GM13977 (cell line): Measurements from ENCODE around the gene CLSTN2.
A peak's percentile ranks its signal among the peaks of the same experiment; 100 is the strongest.

Experiments
- DNase-seq: peaks from one replicate; pipeline ENCODE4 v3.0.0; 2012; ENCODE audit warnings: low spot score
- CTCF ChIP-seq: IDR thresholded peaks from 2 replicates; pipeline ENCODE4 v1.5.1; 2012; ENCODE audit warnings: mild to moderate bottlenecking, control low read depth; ENCODE audit not compliant: insufficient read depth; ENCODE audit errors: extremely low read depth, missing control alignments
- in situ Hi-C: fragments of 300-500 bp; cut with MboI; formaldehyde crosslinking; loops from one replicate; pipeline ENCODE4 v1.12.0; 2022; ENCODE audit warnings: low sequenced_read_pairs, low pct_unique_long_range_greater_than_20kb, mixed read lengths, inconsistent platforms; ENCODE audit not compliant: unreplicated experiment

The CLSTN2 gene

GRCh38 chr3:140166861-140167599 lies 232.0 kb downstream of the CLSTN2 start:
- TF ChIP-seq CTCF = no peak
- in situ Hi-C loops = no loop called here
- no peak for DNase-seq

GRCh38 chr3:140167600-140168281 lies 232.8 kb downstream of the CLSTN2 start:
- no peak for DNase-seq
- no peak for TF ChIP-seq CTCF
- in situ Hi-C loops = no loop called here

GRCh38 chr3:140170612-140171011 lies 235.6 kb downstream of the CLSTN2 start:
- in situ Hi-C loops = no loop called here
- DNase-seq = peak; percentile 50
- TF ChIP-seq CTCF = no peak

- DNase-seq = no peak
- in situ Hi-C loops = no loop called here
- TF ChIP-seq CTCF = no peak
Observed at GRCh38 chr3:140176526-140176925, 241.5 kb downstream of the CLSTN2 start.

GRCh38 chr3:140177943-140178342 lies 243.0 kb downstream of the CLSTN2 start:
- DNase-seq = peak; percentile 9
- in situ Hi-C loops = no loop called here
- no peak for TF ChIP-seq CTCF

- in situ Hi-C loops = no loop called here
- no peak for DNase-seq
- no peak for TF ChIP-seq CTCF
Observed at GRCh38 chr3:140178482-140178881, 243.5 kb downstream of the CLSTN2 start.
